ENCODE results near the gene BPIFB6. TPM values are rescaled to one million over a fixed set of nuclear protein-coding genes. Genes with fewer than 3 reads are reported as not detected.

The BPIFB6 gene
- total RNA-seq, 1 experiment from 2014 or later: not detected

- in situ Hi-C loops (cut with HindIII; ENCODE audit: low pct_unique_long_range_greater_than_20kb, low sequenced_read_pairs): no loop called here
Measured at GRCh38 chr20:32995802-32996201, 35.6 kb upstream of the BPIFB6 start.

GRCh38 chr20:32997431-32997830, 34.0 kb upstream of the BPIFB6 start:
- no peak for DNase-seq (ENCODE audit: low read depth, low spot score)
- in situ Hi-C loops (cut with HindIII; ENCODE audit: low pct_unique_long_range_greater_than_20kb, low sequenced_read_pairs): no loop called here

More at GRCh38 chr20:32995802-32996201, 35.6 kb upstream of the BPIFB6 start:
- DNase-seq (ENCODE audit: low read depth, low spot score): peak; percentile 43

GRCh38 chr20:32999603-33000250, 31.7 kb upstream of the BPIFB6 start:
- in situ Hi-C loops (cut with HindIII; ENCODE audit: low pct_unique_long_range_greater_than_20kb, low sequenced_read_pairs): no loop called here
- no peak for DNase-seq (ENCODE audit: low read depth, low spot score)

GRCh38 chr20:33000802-33001466, 30.5 kb upstream of the BPIFB6 start:
- in situ Hi-C loops (cut with HindIII; ENCODE audit: low pct_unique_long_range_greater_than_20kb, low sequenced_read_pairs): no loop called here
- no peak for DNase-seq (ENCODE audit: low read depth, low spot score)

- no peak for DNase-seq (ENCODE audit: low read depth, low spot score)
- in situ Hi-C loops (cut with HindIII; ENCODE audit: low pct_unique_long_range_greater_than_20kb, low sequenced_read_pairs): no loop called here
Measured at GRCh38 chr20:33002087-33002808, 29.2 kb upstream of the BPIFB6 start.

- no peak for DNase-seq (ENCODE audit: low read depth, low spot score)
- in situ Hi-C loops (cut with HindIII; ENCODE audit: low pct_unique_long_range_greater_than_20kb, low sequenced_read_pairs): no loop called here
Measured at GRCh38 chr20:33004141-33004751, 27.2 kb upstream of the BPIFB6 start, which contains the start of gene SUN5. SUN5 (minus strand) TSS chr20:33004433; CDS start chr20:33004340, 93 bp downstream.

- peak; percentile 54 for DNase-seq (ENCODE audit: low read depth, low spot score)
- in situ Hi-C loops (cut with HindIII; ENCODE audit: low pct_unique_long_range_greater_than_20kb, low sequenced_read_pairs): no loop called here
Measured at GRCh38 chr20:33005132-33005566, 26.3 kb upstream of the BPIFB6 start.

GRCh38 chr20:33005908-33006775, 25.3 kb upstream of the BPIFB6 start:
- DNase-seq (ENCODE audit: low read depth, low spot score): no peak
- in situ Hi-C loops (cut with HindIII; ENCODE audit: low pct_unique_long_range_greater_than_20kb, low sequenced_read_pairs): no loop called here

- in situ Hi-C loops (cut with HindIII; ENCODE audit: low pct_unique_long_range_greater_than_20kb, low sequenced_read_pairs): no loop called here
- DNase-seq (ENCODE audit: low read depth, low spot score): no peak
Measured at GRCh38 chr20:33006776-33007375, 24.6 kb upstream of the BPIFB6 start.

GRCh38 chr20:33007376-33008335, 23.8 kb upstream of the BPIFB6 start, which contains the start of gene BPIFB2:
BPIFB2 (plus strand) TSS chr20:33007704; CDS start chr20:33008575, 871 bp downstream.
- in situ Hi-C loops (cut with HindIII; ENCODE audit: low pct_unique_long_range_greater_than_20kb, low sequenced_read_pairs): no loop called here
- DNase-seq (ENCODE audit: low read depth, low spot score): no peak

- DNase-seq (ENCODE audit: low read depth, low spot score): no peak
- in situ Hi-C loops (cut with HindIII; ENCODE audit: low pct_unique_long_range_greater_than_20kb, low sequenced_read_pairs): no loop called here
Measured at GRCh38 chr20:33008336-33009213, 22.9 kb upstream of the BPIFB6 start.

GRCh38 chr20:33009214-33010132, 22.0 kb upstream of the BPIFB6 start:
- in situ Hi-C loops (cut with HindIII; ENCODE audit: low pct_unique_long_range_greater_than_20kb, low sequenced_read_pairs): no loop called here
- peak; percentile 48 for DNase-seq (ENCODE audit: low read depth, low spot score)

- in situ Hi-C loops (cut with HindIII; ENCODE audit: low pct_unique_long_range_greater_than_20kb, low sequenced_read_pairs): no loop called here
Measured at GRCh38 chr20:33010133-33010504, 21.3 kb upstream of the BPIFB6 start.

More at GRCh38 chr20:33010133-33010504, 21.3 kb upstream of the BPIFB6 start:
- DNase-seq (ENCODE audit: low read depth, low spot score): no peak

All from SK-MEL-5 (cell line).